ENCODE data around the gene NRIP3.

The NRIP3 gene

GRCh38 chr11:9003573-9004182, at the start of gene NRIP3:
NRIP3 (minus strand) TSS chr11:9004001; CDS start chr11:9003935, 66 bp downstream.
- peak; percentile 67 for DNase-seq (ENCODE audit: low spot score)

- no peak for DNase-seq (ENCODE audit: low spot score)
These were observed 48.5 kb upstream of the NRIP3 start for GRCh38 chr11:9052316-9052715.

GRCh38 chr11:9049959-9050358, 46.2 kb upstream of the NRIP3 start:
- DNase-seq (ENCODE audit: low spot score), result no peak

- DNase-seq (ENCODE audit: low spot score), result no peak
These were observed 44.2 kb upstream of the NRIP3 start for GRCh38 chr11:9047964-9048523.

GRCh38 chr11:9046481-9046880, 42.7 kb upstream of the NRIP3 start:
- DNase-seq (ENCODE audit: low spot score), result no peak

GRCh38 chr11:9042488-9042887, 38.7 kb upstream of the NRIP3 start:
- no peak for DNase-seq (ENCODE audit: low spot score)

GRCh38 chr11:9041747-9042146, 37.9 kb upstream of the NRIP3 start:
- no peak for DNase-seq (ENCODE audit: low spot score)

GRCh38 chr11:9040410-9040809, 36.6 kb upstream of the NRIP3 start:
- DNase-seq (ENCODE audit: low spot score), result no peak

GRCh38 chr11:9039863-9040262, 36.1 kb upstream of the NRIP3 start:
- no peak for DNase-seq (ENCODE audit: low spot score)

GRCh38 chr11:9039198-9039597, 35.4 kb upstream of the NRIP3 start:
- DNase-seq (ENCODE audit: low spot score), result no peak

- no peak for DNase-seq (ENCODE audit: low spot score)
These were observed 34.7 kb upstream of the NRIP3 start for GRCh38 chr11:9038541-9038940.

- no peak for DNase-seq (ENCODE audit: low spot score)
These were observed 34.2 kb upstream of the NRIP3 start for GRCh38 chr11:9037963-9038362.

GRCh38 chr11:9037046-9037780, 33.4 kb upstream of the NRIP3 start:
- no peak for DNase-seq (ENCODE audit: low spot score)

GRCh38 chr11:9030601-9031000, 26.8 kb upstream of the NRIP3 start:
- DNase-seq (ENCODE audit: low spot score), result no peak

GRCh38 chr11:9029422-9029821, 25.6 kb upstream of the NRIP3 start:
- DNase-seq (ENCODE audit: low spot score), result no peak

GRCh38 chr11:9028581-9028980, 24.8 kb upstream of the NRIP3 start:
- DNase-seq (ENCODE audit: low spot score), result no peak

- DNase-seq (ENCODE audit: low spot score), result no peak
These were observed 21.5 kb upstream of the NRIP3 start for GRCh38 chr11:9025101-9025850.

GRCh38 chr11:9022961-9023680, 19.3 kb upstream of the NRIP3 start:
- no peak for DNase-seq (ENCODE audit: low spot score)

- DNase-seq (ENCODE audit: low spot score), result no peak
These were observed 17.1 kb upstream of the NRIP3 start for GRCh38 chr11:9020916-9021315.

- DNase-seq (ENCODE audit: low spot score), result no peak
These were observed 16.1 kb upstream of the NRIP3 start for GRCh38 chr11:9019861-9020260.

- no peak for DNase-seq (ENCODE audit: low spot score)
These were observed 14.0 kb upstream of the NRIP3 start for GRCh38 chr11:9017773-9018172.
